Gastrocnemius medialis (tissue), 4 donors: ENCODE results near the gene ZNF292.

Experiments
- CTCF ChIP-seq, 5 experiments: fragments of 450-650 bp in 3 of 5; fragments of 200-600 bp in 2 of 5; sonication (generic) in 2 of 5; IDR thresholded peaks in 4 of 5; conservative IDR thresholded peaks in 1 of 5; 1 replicate in 4 of 5; 2 replicates in 1 of 5; pipeline ENCODE4 v1.5.1; 2016 to 2019; ENCODE audit warnings: antibody characterized with exemption in 5 of 5, mild to moderate bottlenecking in 3 of 5, moderate library complexity in 3 of 5
- POLR2A ChIP-seq, 2 donors: fragments of 450-650 bp; IDR thresholded peaks; one replicate each; pipeline ENCODE4 v1.6.1; 2017; ENCODE audit warnings: antibody characterized with exemption in 2 of 2, mild to moderate bottlenecking in 2 of 2, moderate library complexity in 2 of 2

DNA sequence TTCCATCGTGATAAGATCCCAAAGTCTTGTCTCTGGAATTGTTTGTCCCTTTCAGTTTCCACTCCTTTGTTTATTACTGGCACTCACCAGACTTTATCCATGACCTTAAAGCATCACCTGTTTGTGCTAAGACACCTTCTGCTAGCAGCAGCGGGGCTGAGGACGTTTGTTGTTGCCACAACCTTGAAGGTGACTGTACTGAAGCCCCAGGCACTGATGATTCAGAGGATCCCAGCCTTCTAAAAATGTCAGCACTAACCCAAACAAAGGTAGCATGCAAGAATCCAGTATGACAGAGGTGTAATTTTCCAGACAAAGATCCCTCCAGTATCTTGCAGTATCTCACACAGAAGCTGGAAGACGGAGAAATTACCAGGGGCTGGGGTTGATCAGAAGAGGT lies 138.2 kb downstream of the ZNF292 start:
- TF ChIP-seq POLR2A (IDR thresholded peaks at IDR 0.05) (no peak), CTCF (IDR thresholded peaks at IDR 0.05 in 4 of 5, conservative IDR thresholded peaks at IDR 0.05 in 1 of 5) (no peak)
